SK-N-SH (cell line): Measurements from ENCODE around the gene ITIH2. TPM values are rescaled to one million over a fixed set of nuclear protein-coding genes. Genes with fewer than 3 reads are reported as not detected.
"Not testable (repeated sequence)": the region's sequence is repeated elsewhere in the genome, so short reads cannot be mapped to it uniquely, and the experiment has no call there.

Experiments used
- CTCF ChIA-PET: fragments of 300-600, 350-600 bp; formaldehyde crosslinking; extraction: SDS; loops from one replicate; lab custom pipeline; 2021; lab: Yijun Ruan, JAX
- POLR2A ChIA-PET: fragments of 350-600 bp; sonication (Branson Sonifier 250); formaldehyde crosslinking; extraction: SDS; loops from one replicate; lab custom pipeline; 2020; ENCODE audit warnings: antibody characterized with exemption, inconsistent platforms; lab: Yijun Ruan, JAX
- DNase-seq: peaks from one replicate; pipeline ENCODE4 v3.0.0; 2012
- H2AFZ ChIP-seq: fragments of 200-600 bp; sonication (generic); 2 replicates; pipeline ENCODE4 v1.8.1; 2016; ENCODE audit warnings: antibody characterized with exemption, mild to moderate bottlenecking, low read depth
- H3F3A ChIP-seq: fragments of 200-600 bp; sonication (generic); replicated peaks from 2 replicates; pipeline ENCODE3; 2016; ENCODE audit warnings: antibody characterized with exemption, mild to moderate bottlenecking; ENCODE audit not compliant: insufficient read depth
- H3K27ac ChIP-seq, 2 experiments: fragments of 200-500 bp in 1 of 2; fragments of 200-600 bp in 1 of 2; sonication (Bioruptor generic) in 1 of 2; sonication (generic), shearing (Covaris generic) in 1 of 2; 2 replicates each; pipeline versions ENCODE4 v1.5.1 to v1.6.1; 2014 to 2016; ENCODE audit warnings: low read depth in 2 of 2, inconsistent platforms in 1 of 2, low read length in 1 of 2, mild to moderate bottlenecking in 1 of 2, mixed read lengths in 1 of 2
- H3K27me3 ChIP-seq: fragments of 200-600 bp; sonication (generic), shearing (Covaris generic); 2 replicates; pipeline ENCODE4 v1.6.1; 2016; ENCODE audit warnings: mixed run types; ENCODE audit not compliant: insufficient read depth
- H3K36me3 ChIP-seq, 2 experiments: fragments of 200-500 bp in 1 of 2; fragments of 200-600 bp in 1 of 2; sonication (Bioruptor generic) in 1 of 2; sonication (generic) in 1 of 2; replicated peaks in 1 of 2; 2 replicates each; pipeline versions ENCODE3 to v1.5.1; 2014 to 2016; ENCODE audit warnings: low read length in 1 of 2, mild to moderate bottlenecking in 1 of 2; ENCODE audit not compliant: insufficient read depth in 2 of 2, control insufficient read depth in 1 of 2
- H3K4me1 ChIP-seq, 2 experiments: fragments of 200-500 bp in 1 of 2; fragments of 200-600 bp in 1 of 2; sonication (Bioruptor generic) in 1 of 2; sonication (generic), shearing (Covaris generic) in 1 of 2; 2 replicates each; pipeline versions ENCODE4 v1.5.1 to v1.6.1; 2014 to 2016; ENCODE audit warnings: low read depth in 1 of 2, low read length in 1 of 2, mixed run types in 1 of 2; ENCODE audit not compliant: insufficient read depth in 2 of 2, control insufficient read depth in 1 of 2
- H3K4me2 ChIP-seq: fragments of 200-600 bp; sonication (generic), shearing (Covaris generic); 2 replicates; pipeline ENCODE4 v1.6.1; 2017; ENCODE audit warnings: mixed run types
- H3K4me3 ChIP-seq, 2 experiments: fragments of 200-500 bp in 1 of 2; fragments of 200-600 bp in 1 of 2; sonication (Bioruptor generic) in 1 of 2; sonication (generic), shearing (Covaris generic) in 1 of 2; 2 replicates each; pipeline versions ENCODE4 v1.5.1 to v1.8.1; 2014 to 2016; ENCODE audit warnings: low read depth in 2 of 2, inconsistent platforms in 1 of 2, low read length in 1 of 2, mild to moderate bottlenecking in 1 of 2, mixed read lengths in 1 of 2, moderate library complexity in 1 of 2
- H3K79me2 ChIP-seq: fragments of 200-600 bp; sonication (generic); 2 replicates; pipeline ENCODE4 v1.8.1; 2017; ENCODE audit warnings: mild to moderate bottlenecking; ENCODE audit not compliant: insufficient read depth
- H3K9ac ChIP-seq: fragments of 200-600 bp; sonication (generic); 2 replicates; pipeline ENCODE4 v1.6.1; 2017; ENCODE audit warnings: mixed run types
- H3K9me2 ChIP-seq: fragments of 200-600 bp; sonication (generic); 2 replicates; pipeline ENCODE4 v1.6.1; 2017; ENCODE audit warnings: mixed run types
- H3K9me3 ChIP-seq: fragments of 200-600 bp; sonication (generic); 2 replicates; pipeline ENCODE4 v1.6.1; 2017; ENCODE audit warnings: mixed run types, mild to moderate bottlenecking, moderate library complexity
- H4K20me1 ChIP-seq: fragments of 200-600 bp; sonication (generic); 2 replicates; pipeline ENCODE4 v1.6.1; 2017; ENCODE audit warnings: mild to moderate bottlenecking, mixed run types; ENCODE audit not compliant: insufficient read depth
- CHD2 ChIP-seq: fragments of 150-350 bp; IDR thresholded peaks from 2 replicates; pipeline ENCODE4 v1.6.1; 2018; ENCODE audit warnings: low read length; ENCODE audit not compliant: partially characterized antibody
- ELF1 ChIP-seq: IDR thresholded peaks from 2 replicates; pipeline ENCODE4 v1.4.0; 2012
- EP300 ChIP-seq, 2 experiments: IDR thresholded peaks; 2 replicates each; pipeline versions ENCODE4 v1.4.0 to v1.6.1; 2012; ENCODE audit warnings: borderline replicate concordance in 1 of 2, low read depth in 1 of 2, low read length in 1 of 2
- FOSL2 ChIP-seq: IDR thresholded peaks from 2 replicates; pipeline ENCODE4 v1.4.0; 2012; ENCODE audit warnings: low read depth, mild to moderate bottlenecking, moderate library complexity, borderline replicate concordance
- FOXM1 ChIP-seq: IDR thresholded peaks from 2 replicates; pipeline ENCODE4 v1.4.0; 2012; ENCODE audit warnings: low read depth, mild to moderate bottlenecking
- GABPA ChIP-seq: IDR thresholded peaks from 2 replicates; pipeline ENCODE4 v1.4.0; 2012; ENCODE audit warnings: low read depth, mild to moderate bottlenecking
- NRF1 ChIP-seq: IDR thresholded peaks from 2 replicates; pipeline ENCODE4 v1.6.1; 2012; ENCODE audit warnings: low read depth, mild to moderate bottlenecking, low read length
- RAD21 ChIP-seq: IDR thresholded peaks from 2 replicates; pipeline ENCODE4 v1.6.1; 2012; ENCODE audit warnings: mild to moderate bottlenecking, low read length
- RCOR1 ChIP-seq: fragments of 150-350 bp; IDR thresholded peaks from 2 replicates; pipeline ENCODE4 v1.6.1; 2017; ENCODE audit warnings: antibody characterized with exemption, low read length
- RFX5 ChIP-seq: IDR thresholded peaks from 2 replicates; pipeline ENCODE4 v1.6.1; 2012; ENCODE audit warnings: mild to moderate bottlenecking, improper control_type of control experiment, low read length
- RXRA ChIP-seq: IDR thresholded peaks from 2 replicates; pipeline ENCODE4 v1.4.0; 2012; ENCODE audit warnings: low read depth, mild to moderate bottlenecking, borderline replicate concordance
- SIN3A ChIP-seq: IDR thresholded peaks from 2 replicates; pipeline ENCODE4 v1.6.1; 2012; ENCODE audit warnings: low read depth, mild to moderate bottlenecking, low read length, moderate library complexity, borderline replicate concordance
- TCF12 ChIP-seq: IDR thresholded peaks from 2 replicates; pipeline ENCODE4 v1.4.0; 2012
- YY1 ChIP-seq: IDR thresholded peaks from 2 replicates; pipeline ENCODE4 v1.4.0; 2012; ENCODE audit warnings: low read depth, mild to moderate bottlenecking
- WGBS: methylation state at CpG from one replicate; pipeline ENCODE4 v1.1.6; 2017; ENCODE audit warnings: low lambda C conversion rate; 5-methylcytosine and 5-hydroxymethylcytosine counted together
- polyA plus RNA-seq, 3 experiments: library from polyadenylated mRNA; depleted of rRNA; stranded (reverse); fragments of >200 nt; gene quantifications; 2 replicates each; pipeline ENCODE4 v1.2.3, GENCODE V29; 2012
- TF ChIP-seq, protein P1 (sequence below): IDR thresholded peaks from 2 replicates; pipeline ENCODE4 v1.4.0; 2012; ENCODE audit warnings: low read depth, borderline replicate concordance
- TF ChIP-seq, protein P2 (sequence below): IDR thresholded peaks from 2 replicates; pipeline ENCODE4; 2012
- TF ChIP-seq, protein P3 (sequence below): IDR thresholded peaks from 2 replicates; pipeline ENCODE4 v1.4.0; 2012; ENCODE audit warnings: low read depth

Gene ITIH2
- polyA plus RNA-seq, 1 of the 3 experiments (the other 2 are of a cell fraction): not detected

- TF ChIP-seq, protein P1, sequence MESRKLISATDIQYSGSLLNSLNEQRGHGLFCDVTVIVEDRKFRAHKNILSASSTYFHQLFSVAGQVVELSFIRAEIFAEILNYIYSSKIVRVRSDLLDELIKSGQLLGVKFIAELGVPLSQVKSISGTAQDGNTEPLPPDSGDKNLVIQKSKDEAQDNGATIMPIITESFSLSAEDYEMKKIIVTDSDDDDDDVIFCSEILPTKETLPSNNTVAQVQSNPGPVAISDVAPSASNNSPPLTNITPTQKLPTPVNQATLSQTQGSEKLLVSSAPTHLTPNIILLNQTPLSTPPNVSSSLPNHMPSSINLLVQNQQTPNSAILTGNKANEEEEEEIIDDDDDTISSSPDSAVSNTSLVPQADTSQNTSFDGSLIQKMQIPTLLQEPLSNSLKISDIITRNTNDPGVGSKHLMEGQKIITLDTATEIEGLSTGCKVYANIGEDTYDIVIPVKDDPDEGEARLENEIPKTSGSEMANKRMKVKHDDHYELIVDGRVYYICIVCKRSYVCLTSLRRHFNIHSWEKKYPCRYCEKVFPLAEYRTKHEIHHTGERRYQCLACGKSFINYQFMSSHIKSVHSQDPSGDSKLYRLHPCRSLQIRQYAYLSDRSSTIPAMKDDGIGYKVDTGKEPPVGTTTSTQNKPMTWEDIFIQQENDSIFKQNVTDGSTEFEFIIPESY: no peak
These were observed 71.0 kb downstream of the ITIH2 start (continued) for GRCh38 chr10:7773845-7774801.

DNA sequence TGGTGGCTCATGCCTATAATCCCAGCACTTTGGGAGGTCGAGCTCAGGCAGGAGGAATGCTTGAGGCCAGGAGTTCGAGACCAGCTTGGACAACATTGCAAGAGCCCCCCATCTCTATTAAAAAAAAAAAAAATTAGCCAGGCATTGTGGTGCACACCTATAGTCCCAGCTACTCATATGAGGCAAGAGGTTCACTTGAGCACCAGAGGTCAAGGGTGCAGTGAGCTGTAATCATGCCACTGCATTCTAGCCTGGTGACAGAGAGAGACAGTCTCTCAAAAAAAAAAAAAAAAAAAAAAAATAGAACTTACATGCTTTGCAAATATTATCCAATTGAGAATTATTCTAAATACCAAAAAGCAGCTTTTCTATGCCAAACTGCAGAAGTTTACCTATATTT is 73.7 kb downstream of the ITIH2 start:
- Histone ChIP-seq H4K20me1 (peaks cover 6% of the 10 kb centered on the region; the same call in 1 of the 2 replicates), H3K79me2 (peaks cover 16% of the 10 kb centered on the region), H3K4me3 (no peak overlapping the region), H3K27ac (no peak overlapping the region), H3K9me3 (no peaks in the 10 kb centered on the region), H3K9me2 (no peaks in the 10 kb centered on the region), H3K27me3 (no peaks in the 10 kb centered on the region), H3K4me2 (no peak overlapping the region), H3K36me3 (peaks cover 53 to 69% of the 10 kb centered on the region in 2 experiments), H2AFZ (no peak overlapping the region), H3K9ac (no peak overlapping the region), H3F3A (no peaks in the 10 kb centered on the region), H3K4me1 (no peaks in the 10 kb centered on the region)
- ChIA-PET POLR2A (interaction anchor here (1.8 kb wide), 1 partner anchor 11 kb away, joined by 5 read pairs; the partner anchor contains the start of genes ATP5F1C and KIN), CTCF (interaction anchor here (0.7 to 1.1 kb wide), 2 partner anchors 11 to 90 kb away, joined by 3 read pairs; partner anchors contain the start of genes ATP5F1C and KIN)
- WGBS: 92% methylated on average over 2 of the region's 2 CpGs
- TF ChIP-seq RFX5: no peak
- no peak for TF ChIP-seq RAD21
- TF ChIP-seq ELF1: no peak
- DNase-seq: no peak

- CTCF ChIA-PET: not testable (repeated sequence)
These were observed 79.1 kb downstream of the ITIH2 start for GRCh38 chr10:7782194-7782593.

DNA sequence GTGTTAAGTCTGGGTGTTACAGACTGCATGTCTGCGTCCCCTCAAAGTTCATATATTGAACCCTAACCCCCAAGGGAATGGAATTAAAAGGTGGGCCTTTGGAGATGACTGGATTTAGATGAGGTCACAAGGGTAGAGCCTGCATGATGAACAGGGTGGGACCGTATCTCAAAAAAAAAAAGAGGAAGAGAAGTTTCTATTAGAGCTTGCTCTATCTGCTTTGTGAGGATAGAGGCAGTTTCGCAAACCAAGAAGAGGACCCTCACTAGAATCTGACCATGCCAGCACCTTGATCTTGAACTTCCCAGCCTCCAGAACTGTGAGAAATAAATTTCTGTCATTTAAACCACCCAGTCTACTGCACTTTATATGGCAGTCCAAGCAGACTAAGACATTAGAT is 83.3 kb downstream of the ITIH2 start:
- POLR2A ChIA-PET: no interaction called here
- no peaks in the 10 kb centered on the region for H3K9me2 ChIP-seq
- H2AFZ ChIP-seq: no peak overlapping the region
- peak overlapping the region; percentile 88; the same call in 1 of the 2 replicates for H3K9ac ChIP-seq
- H3K79me2 ChIP-seq: peaks cover 100% of the 10 kb centered on the region
- H3K36me3 ChIP-seq: peaks cover 3 to 5% of the 10 kb centered on the region in 2 experiments
- no peak for DNase-seq
- H3K9me3 ChIP-seq: no peaks in the 10 kb centered on the region
- 93% methylated on average over 3 of the region's 3 CpGs for WGBS
- CTCF ChIA-PET: no interaction called here
- peaks cover 7 to 14% of the 10 kb centered on the region in 2 experiments; a peak in 3 of 4 replicates for H3K4me1 ChIP-seq
- H3K4me3 ChIP-seq: peak overlapping the region; percentile 85 to 92; a peak in 3 of 4 replicates
- H3K27ac ChIP-seq: no peak overlapping the region
- H4K20me1 ChIP-seq: peaks cover 53% of the 10 kb centered on the region
- peak overlapping the region; percentile 86 for H3K4me2 ChIP-seq
- no peaks in the 10 kb centered on the region for H3K27me3 ChIP-seq
- peaks cover 1% of the 10 kb centered on the region for H3F3A ChIP-seq
- TF ChIP-seq EP300 (IDR thresholded peaks at IDR 0.05; ENCODE audit: borderline replicate concordance in 1 of 2, low read depth in 1 of 2, low read length in 1 of 2) (no peak), NRF1 (no peak), RCOR1 (no peak), TCF12 (no peak), FOSL2 (no peak), GABPA (no peak), YY1 (no peak), FOXM1 (no peak), RFX5 (no peak), RXRA (no peak), CHD2 (no peak), SIN3A (no peak)
- TF ChIP-seq, protein P2, sequence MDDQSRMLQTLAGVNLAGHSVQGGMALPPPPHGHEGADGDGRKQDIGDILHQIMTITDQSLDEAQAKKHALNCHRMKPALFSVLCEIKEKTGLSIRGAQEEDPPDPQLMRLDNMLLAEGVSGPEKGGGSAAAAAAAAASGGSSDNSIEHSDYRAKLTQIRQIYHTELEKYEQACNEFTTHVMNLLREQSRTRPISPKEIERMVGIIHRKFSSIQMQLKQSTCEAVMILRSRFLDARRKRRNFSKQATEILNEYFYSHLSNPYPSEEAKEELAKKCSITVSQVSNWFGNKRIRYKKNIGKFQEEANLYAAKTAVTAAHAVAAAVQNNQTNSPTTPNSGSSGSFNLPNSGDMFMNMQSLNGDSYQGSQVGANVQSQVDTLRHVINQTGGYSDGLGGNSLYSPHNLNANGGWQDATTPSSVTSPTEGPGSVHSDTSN: no peak
- TF ChIP-seq, protein P3, sequence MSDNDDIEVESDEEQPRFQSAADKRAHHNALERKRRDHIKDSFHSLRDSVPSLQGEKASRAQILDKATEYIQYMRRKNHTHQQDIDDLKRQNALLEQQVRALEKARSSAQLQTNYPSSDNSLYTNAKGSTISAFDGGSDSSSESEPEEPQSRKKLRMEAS: no peak

More at GRCh38 chr10:7782194-7782593, 79.1 kb downstream of the ITIH2 start:
- Histone ChIP-seq H3K36me3 (peaks cover 30 to 34% of the 10 kb centered on the region in 2 experiments), H3K79me2 (peaks cover 70% of the 10 kb centered on the region), H4K20me1 (peaks cover 28% of the 10 kb centered on the region)
- H3K9me2 ChIP-seq, H3K4me2 ChIP-seq, H3K27ac ChIP-seq, H3K4me3 ChIP-seq, H3F3A ChIP-seq, H2AFZ ChIP-seq, H3K9me3 ChIP-seq, H3K4me1 ChIP-seq, H3K27me3 ChIP-seq, DNase-seq, H3K9ac ChIP-seq, POLR2A ChIA-PET: not testable (repeated sequence)
- 92% methylated on average over 6 of the region's 6 CpGs for WGBS
